GM12875 (cell line): ENCODE results near the gene SV2C.
"Not testable (repeated sequence)": the region's sequence is repeated elsewhere in the genome, so short reads cannot be mapped to it uniquely, and the experiment has no call there.

ENCODE experiments used
- H3K4me3 ChIP-seq: one replicate; pipeline ENCODE4 v1.5.1; 2011; ENCODE audit warnings: low read depth, low read length, control low read depth
- TF ChIP-seq, protein P1 (sequence below): IDR thresholded peaks from 2 replicates; pipeline ENCODE4 v1.5.1; 2011; ENCODE audit warnings: low read depth, mild to moderate bottlenecking, control low read depth, inconsistent platforms, low read length, moderate library complexity, borderline replicate concordance; ENCODE audit not compliant: insufficient read depth

The SV2C gene

DNA sequence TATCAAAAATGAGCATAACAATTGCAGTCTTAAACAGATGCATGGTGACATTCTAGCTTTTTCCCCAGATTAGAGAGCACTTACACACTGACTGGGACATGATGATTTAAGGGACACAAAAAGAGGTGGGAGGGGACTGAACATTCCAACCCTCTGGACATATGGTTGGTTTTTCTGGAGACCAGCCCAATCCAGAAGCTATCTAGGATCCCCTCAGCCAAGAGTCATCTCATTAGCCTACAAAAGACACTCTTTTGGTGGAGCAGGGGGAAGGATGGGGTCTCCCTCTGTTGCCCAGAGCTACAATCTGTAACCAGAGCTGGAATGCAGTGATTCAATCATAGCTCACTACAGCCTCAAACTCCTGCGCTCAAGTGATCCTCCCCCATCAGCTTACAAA, 222.6 kb downstream of the SV2C start:
- TF ChIP-seq, protein P1, sequence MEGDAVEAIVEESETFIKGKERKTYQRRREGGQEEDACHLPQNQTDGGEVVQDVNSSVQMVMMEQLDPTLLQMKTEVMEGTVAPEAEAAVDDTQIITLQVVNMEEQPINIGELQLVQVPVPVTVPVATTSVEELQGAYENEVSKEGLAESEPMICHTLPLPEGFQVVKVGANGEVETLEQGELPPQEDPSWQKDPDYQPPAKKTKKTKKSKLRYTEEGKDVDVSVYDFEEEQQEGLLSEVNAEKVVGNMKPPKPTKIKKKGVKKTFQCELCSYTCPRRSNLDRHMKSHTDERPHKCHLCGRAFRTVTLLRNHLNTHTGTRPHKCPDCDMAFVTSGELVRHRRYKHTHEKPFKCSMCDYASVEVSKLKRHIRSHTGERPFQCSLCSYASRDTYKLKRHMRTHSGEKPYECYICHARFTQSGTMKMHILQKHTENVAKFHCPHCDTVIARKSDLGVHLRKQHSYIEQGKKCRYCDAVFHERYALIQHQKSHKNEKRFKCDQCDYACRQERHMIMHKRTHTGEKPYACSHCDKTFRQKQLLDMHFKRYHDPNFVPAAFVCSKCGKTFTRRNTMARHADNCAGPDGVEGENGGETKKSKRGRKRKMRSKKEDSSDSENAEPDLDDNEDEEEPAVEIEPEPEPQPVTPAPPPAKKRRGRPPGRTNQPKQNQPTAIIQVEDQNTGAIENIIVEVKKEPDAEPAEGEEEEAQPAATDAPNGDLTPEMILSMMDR: no peak
- no peak overlapping the region for H3K4me3 ChIP-seq

DNA sequence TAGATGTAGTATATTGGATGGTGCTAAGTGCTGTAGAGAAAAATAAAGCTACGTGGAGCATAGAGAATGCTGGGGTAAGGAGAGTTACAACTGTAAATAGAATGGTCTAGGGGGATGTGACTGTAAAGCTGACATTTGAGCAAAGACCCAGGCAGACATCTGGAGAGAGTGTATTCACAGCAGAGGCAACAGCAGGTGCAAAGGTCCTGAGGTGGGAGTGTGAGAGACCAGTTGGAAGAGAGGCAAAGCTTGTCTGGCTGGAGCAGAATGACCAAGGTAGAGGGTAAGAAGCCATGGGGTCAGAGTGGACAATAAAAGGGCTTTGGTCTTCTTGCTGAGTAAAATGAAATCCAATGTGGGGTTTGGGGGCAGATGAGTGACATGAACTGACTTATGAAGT, 227.0 kb downstream of the SV2C start:
- H3K4me3 ChIP-seq: no peak overlapping the region
- TF ChIP-seq, protein P1: no peak

DNA sequence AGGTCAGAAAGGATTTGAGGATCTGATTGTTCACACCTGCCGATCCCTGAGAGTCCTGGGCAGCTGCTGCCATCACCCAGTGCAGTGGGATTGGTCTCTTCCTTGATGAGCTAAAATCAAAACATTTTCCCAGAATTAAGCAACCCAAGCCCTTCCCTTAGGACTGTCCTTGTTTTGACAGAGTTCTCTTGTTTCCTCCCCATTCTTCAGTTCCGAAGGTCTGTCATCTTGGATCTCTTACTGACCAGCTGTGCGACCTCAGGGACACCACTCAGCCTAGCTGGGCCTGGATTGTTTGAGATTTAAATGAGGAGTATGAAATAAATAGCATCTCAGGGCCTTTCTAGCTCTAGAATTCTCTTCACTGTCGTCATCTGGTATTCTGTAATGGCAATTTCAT, 229.6 kb downstream of the SV2C start:
- H3K4me3 ChIP-seq: no peak overlapping the region
- TF ChIP-seq, protein P1: no peak

DNA sequence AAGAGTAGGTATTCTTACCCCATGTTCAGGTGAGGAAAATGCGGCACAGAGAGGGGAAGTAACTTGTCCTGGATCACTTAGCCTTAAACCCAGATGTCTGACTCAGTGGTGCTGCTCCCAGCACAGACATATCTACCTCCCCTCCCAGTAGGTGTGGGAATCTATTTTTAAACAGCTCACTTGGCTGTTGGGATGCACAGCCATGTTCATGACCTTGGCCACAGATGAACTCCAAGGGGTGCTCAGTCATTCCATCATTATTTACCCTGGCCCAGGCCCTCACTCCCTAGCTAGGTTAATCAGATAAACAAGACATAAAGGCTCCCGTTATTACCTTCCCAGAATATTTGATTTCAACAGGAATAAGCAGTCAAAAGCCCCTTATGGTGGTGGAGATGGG, 231.5 kb downstream of the SV2C start:
- H3K4me3 ChIP-seq: no peak overlapping the region
- TF ChIP-seq, protein P1: no peak

DNA sequence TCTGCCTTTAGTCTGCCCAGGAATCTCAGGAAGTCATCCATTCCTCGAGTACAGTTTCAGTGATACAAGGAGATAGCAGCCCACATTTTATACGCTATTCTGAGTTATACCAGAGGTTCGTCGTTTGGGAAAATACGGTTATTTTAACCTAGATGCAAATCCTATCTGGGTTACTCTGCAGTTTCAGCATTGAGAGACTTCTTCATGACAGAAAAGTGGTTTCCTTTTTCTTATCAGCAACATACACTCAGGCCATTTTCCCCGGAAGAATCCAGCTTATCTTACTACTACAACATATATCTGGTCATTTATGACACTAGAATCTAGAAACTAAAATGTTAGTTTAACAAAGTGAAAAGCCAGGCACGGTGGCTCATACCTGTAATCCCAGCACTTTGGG, 236.5 kb downstream of the SV2C start:
- H3K4me3 ChIP-seq: no peak overlapping the region
- TF ChIP-seq, protein P1: no peak

DNA sequence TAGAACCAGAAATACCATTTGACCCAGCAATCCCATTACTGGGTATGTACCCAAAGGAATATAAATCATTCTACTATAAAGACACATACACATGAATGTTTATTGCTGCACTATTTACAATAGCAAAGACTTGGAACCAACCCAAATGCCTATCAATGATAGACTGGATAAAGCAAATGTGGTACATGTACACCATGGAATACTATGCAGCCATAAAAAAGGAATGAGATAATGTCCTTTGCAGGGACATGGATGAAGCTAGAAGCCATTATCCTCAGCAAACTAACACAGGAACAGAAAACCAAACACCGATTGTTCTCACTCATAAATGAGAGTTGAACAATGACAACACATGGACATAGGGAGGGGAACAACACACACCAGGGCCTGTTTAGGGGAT, 240.3 kb downstream of the SV2C start:
- H3K4me3 ChIP-seq: not testable (repeated sequence)

DNA sequence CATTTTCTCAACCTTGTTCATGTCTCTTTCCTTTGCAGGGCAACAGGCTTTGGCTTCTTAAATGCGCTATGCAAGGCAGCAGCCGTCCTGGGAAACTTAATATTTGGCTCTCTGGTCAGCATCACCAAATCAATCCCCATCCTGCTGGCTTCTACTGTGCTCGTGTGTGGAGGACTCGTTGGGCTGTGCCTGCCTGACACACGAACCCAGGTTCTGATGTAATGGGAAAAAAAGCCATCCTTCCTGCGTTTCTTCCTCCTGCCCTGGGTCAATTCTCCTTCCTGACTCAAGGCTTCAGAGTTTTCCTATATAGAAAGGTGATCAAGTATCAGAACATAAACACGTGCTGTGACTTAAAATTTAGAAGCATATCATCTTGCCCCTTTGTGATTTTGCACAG, 242.1 kb downstream of the SV2C start:
- H3K4me3 ChIP-seq: no peak overlapping the region
- TF ChIP-seq, protein P1: no peak

DNA sequence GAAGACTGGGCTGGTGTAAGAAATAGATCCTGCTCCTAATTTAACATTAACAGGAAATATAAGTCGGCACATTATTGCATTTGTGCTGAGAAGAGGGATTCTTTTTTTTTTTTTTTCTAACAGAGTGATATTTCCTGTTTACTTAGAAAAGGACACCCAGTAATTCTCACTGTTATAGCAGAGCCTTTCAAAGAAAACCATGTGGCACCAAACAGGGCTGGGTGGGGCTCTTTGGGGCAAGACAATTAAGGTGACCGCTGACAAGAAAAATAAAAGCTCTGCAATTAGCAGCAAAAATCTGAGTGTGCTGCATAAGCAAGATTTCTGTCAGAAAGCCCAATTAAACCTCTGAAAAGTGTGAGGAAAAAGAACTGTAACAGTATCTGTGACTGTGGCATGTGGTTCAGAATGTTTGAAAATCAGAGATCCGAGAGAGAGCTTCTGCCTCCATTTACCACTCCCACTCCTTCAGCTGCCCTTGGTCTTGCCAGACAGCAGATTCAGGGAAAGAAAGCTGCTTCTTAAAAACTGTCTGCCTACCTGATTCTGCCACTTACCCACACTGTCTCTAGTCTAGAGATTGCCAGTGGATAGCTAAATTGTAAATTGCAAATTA, 242.8 kb downstream of the SV2C start:
- H3K4me3 ChIP-seq: no peak overlapping the region
- TF ChIP-seq, protein P1: no peak
